Stimulated activated CD8-positive, alpha-beta memory T cell treated with anti-CD3 and anti-CD28 coated beads, Interleukin-12 subunit alpha, Interleukin-12 subunit beta, amount 100 ng/mL, for 24 hours (primary cell): Measurements from ENCODE around the gene DTD2.

Experiments
- DNase-seq: peaks from one replicate; pipeline ENCODE4 v3.0.0-alpha.2; 2020; ENCODE audit errors: extremely low read depth

DTD2 gene

DNA sequence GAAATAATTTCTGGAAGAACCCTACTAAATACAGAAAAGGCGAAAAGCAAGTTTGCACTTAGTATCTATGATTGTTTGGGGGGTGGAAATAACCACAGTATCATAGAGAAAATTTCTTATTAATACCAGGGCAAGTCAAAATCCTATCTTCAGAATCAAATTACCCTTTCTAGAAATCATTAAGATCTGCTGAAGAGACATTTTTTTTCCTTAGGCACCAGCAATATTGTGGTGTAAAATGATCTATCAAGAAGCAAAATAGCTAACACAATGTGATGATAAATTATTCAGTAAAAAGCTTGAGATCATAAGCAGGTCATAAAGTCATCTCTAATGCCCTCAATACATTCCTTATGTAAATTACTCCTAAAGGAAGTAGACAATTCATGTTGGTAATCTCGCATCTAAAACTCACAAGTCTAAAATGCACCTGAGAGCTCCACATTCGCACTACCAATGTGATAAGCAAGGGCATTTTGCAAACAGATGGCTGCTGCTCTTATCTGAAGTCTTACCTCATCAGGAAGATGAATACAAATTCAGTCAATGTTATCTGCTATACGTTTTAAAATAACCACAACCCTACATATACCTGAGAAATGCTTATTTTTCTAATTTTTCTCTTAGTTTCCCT, 51.6 kb downstream of the DTD2 start:
- DNase-seq = no peak

DNA sequence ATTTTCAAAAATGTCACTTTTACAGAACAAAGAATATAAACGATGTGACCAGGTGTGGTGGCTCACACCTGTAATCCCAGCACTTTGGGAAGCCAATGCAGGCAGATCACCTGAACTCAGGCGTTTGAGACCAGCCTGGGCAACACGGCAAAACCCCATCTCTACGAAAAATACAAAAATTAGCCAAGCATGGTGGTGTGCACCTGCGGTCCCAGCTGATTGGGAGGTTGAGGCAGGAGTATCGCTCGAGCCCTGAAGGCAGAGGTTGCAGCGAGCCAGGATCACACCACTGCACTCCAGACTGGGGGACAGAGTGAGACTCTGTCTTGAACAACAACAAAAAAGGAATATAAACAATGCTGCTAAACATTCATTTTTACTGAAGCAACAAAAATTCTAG, 52.2 kb downstream of the DTD2 start:
- no peak for DNase-seq

DNA sequence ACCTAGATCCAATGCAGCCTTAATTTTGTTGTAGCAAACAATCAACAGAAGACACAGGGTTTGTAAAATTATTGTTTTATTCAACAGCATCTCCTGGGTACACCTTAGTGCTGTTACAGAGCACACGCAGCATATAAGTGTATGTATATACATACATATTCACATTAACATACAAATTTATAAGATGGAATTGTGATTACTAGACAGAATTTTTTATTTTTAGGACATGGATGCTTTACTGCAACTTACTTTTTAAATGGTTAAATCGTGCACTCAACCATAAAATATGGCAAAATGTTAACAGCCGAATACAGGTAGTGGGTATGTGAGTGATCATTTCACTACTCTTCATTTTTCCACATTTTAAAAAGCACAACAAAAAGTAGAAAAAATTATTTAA, 53.6 kb downstream of the DTD2 start:
- no peak for DNase-seq

DNA sequence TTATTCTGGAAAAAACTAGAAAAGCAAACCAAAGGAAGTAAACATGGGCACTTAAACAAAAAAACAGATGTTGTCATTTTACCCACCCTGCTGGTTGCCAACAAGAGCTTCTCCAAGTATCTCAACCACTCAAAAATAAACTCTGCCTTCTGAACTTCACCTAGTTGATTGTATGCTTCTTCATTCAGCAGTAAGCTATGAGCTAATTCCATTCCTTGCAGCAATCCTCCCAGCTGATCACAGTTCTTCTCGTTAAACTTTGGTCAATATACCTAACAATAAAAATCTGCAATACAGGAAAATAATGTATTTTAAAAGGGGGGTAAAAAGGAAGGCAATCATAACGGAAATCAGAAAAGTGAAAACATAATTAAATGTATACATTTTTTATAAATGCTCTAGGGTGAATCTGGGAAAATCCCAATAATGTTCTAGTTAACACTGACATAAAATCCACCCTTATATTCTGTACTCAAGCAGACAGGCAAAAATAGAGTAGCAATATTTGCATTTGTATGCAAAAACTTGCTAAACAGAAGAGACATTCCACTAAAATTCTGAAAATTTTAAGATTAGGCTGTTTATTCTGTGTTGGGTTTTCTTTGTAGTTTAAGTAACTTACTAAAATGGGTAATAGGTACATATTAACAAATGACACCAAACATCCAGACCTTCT, 54.4 kb downstream of the DTD2 start:
- DNase-seq = no peak

DNA sequence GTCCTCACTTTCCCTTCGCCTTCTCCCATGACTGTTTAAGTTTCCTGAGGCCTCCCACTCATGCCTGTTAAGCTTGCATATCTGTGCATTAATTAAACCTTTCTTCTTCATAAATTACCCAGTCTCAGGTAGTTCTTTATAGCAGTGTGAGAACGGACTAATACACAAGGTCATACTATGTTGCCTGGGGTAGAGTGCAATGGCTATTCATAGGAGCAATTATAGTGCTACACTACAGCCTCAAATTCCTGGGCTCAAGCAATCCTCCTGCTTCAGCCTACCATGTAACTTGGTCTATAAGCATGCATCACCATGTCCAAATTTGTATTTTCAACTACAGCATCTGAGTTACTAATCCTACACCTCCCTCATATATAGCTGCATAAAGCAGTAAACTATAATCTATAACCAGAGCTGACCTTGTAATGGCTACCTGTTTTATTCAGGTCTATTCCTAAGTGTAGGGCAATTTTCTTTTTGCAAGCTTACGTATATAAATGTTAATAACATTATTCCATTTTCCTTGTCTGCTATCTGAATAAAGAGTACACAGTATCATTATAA, 55.9 kb downstream of the DTD2 start:
- DNase-seq = no peak

DNA sequence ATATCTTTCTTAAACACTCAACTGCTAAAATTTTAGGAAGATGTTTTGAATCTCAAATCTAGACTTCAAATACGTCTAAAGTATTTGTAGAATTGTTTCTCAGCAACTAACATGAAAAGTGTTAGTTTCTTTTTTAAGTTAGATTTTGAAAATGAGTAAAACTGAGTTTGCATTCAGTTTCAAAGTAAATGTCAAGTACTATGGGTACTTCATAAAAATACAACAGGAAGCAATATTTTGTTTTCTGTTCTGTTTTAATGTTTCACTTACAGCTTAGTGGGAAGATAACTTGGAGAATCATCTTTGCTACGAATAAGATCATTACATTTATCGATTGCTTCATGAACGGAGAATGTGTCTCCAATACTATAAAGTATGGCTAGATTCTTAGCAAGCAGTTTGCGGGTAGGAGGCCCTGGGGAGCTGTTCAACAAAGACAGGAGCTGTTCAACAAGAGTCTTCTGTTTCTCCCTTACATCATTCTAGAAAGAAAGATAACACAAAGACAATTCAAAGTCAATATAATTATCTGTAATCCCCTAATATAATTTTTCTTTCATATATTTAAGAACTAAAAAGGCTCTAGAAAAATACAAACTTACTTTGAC, 57.2 kb downstream of the DTD2 start:
- no peak for DNase-seq
